Caco-2 (cell line): ENCODE measurements around the gene RINT1. TPM values are rescaled to one million over a fixed set of nuclear protein-coding genes. Genes with fewer than 3 reads are reported as not detected.

Source experiments
- BruUV-seq: library from RNA; stranded (reverse); fragments of 400-500 nt; replicated peaks from 2 replicates; lab custom pipeline; 2021; lab: Mats Ljungman, UMichigan
- CTCF ChIA-PET: fragments of 300-600 bp; sonication (Branson Sonifier 250); formaldehyde crosslinking; loops from one replicate; lab custom pipeline; 2022; ENCODE audit warnings: antibody characterized with exemption; lab: Charles Lee
- POLR2A ChIA-PET: fragments of 300-600 bp; sonication (Branson Sonifier 250); formaldehyde crosslinking; loops from one replicate; lab custom pipeline; 2022; ENCODE audit warnings: antibody characterized with exemption; lab: Charles Lee
- DNase-seq, 2 experiments: peaks; one replicate each; pipeline versions ENCODE4 v3.0.0 to v3.0.0-alpha.2; 2020 to 2022
- H3K27me3 ChIP-seq: replicated peaks from 2 replicates; pipeline ENCODE4 v1.6.0; 2011; ENCODE audit warnings: low read length; ENCODE audit not compliant: control insufficient read depth, insufficient read depth
- H3K36me3 ChIP-seq: 2 replicates; pipeline ENCODE4 v1.5.1; 2011; ENCODE audit warnings: low read length; ENCODE audit not compliant: control insufficient read depth, insufficient read depth
- H3K4me1 ChIP-seq: fragments of 250-450 bp; sonication (Bioruptor Pico); 2 replicates; pipeline ENCODE4 v1.5.1; 2020; ENCODE audit warnings: mild to moderate bottlenecking
- H3K4me3 ChIP-seq: 2 replicates; pipeline ENCODE4 v1.5.1; 2011; ENCODE audit warnings: low read depth, mild to moderate bottlenecking, control low read depth, low read length
- H3K9me3 ChIP-seq: fragments of 250-450 bp; sonication (Bioruptor Pico); 2 replicates; pipeline ENCODE4 v1.5.1; 2020; ENCODE audit warnings: mild to moderate bottlenecking, moderate library complexity
- H3K27ac Mint-ChIP-seq: one replicate; pipeline ENCODE4 v1.8.0; 2022; ENCODE audit warnings: mixed read lengths; ENCODE audit not compliant: unreplicated experiment
- H3K27me3 Mint-ChIP-seq: one replicate; pipeline ENCODE4 v1.8.0; 2022; ENCODE audit warnings: mixed read lengths; ENCODE audit not compliant: insufficient read depth, unreplicated experiment
- H3K36me3 Mint-ChIP-seq: one replicate; pipeline ENCODE4 v1.8.0; 2022; ENCODE audit warnings: mild to moderate bottlenecking, mixed read lengths; ENCODE audit not compliant: insufficient read depth, unreplicated experiment
- H3K4me1 Mint-ChIP-seq: one replicate; pipeline ENCODE4 v1.8.0; 2022; ENCODE audit warnings: low read depth, mixed read lengths; ENCODE audit not compliant: unreplicated experiment
- H3K4me3 Mint-ChIP-seq: one replicate; pipeline ENCODE4 v1.8.0; 2022; ENCODE audit warnings: mild to moderate bottlenecking, moderate library complexity, mixed read lengths; ENCODE audit not compliant: unreplicated experiment
- H3K9me3 Mint-ChIP-seq: one replicate; pipeline ENCODE4 v1.8.0; 2022; ENCODE audit warnings: mixed read lengths; ENCODE audit not compliant: unreplicated experiment
- CTCF ChIP-seq, 2 experiments: fragments of 200-600 bp in 1 of 2; IDR thresholded peaks; 1 replicate in 1 of 2; 2 replicates in 1 of 2; pipeline versions ENCODE4 v1.5.1 to v1.8.0; 2011 to 2022; ENCODE audit warnings: antibody characterized with exemption in 1 of 2, control low read depth in 1 of 2, inconsistent platforms in 1 of 2, low read depth in 1 of 2, low read length in 1 of 2, mild to moderate bottlenecking in 1 of 2, moderate library complexity in 1 of 2; ENCODE audit not compliant: insufficient read depth in 1 of 2, severe bottlenecking in 1 of 2, unreplicated experiment in 1 of 2
- intact Hi-C: fragments of 100-400 bp; cut with micrococcal nuclease; formaldehyde crosslinking; loops from one replicate; pipeline ENCODE4 v1.10.0; 2022; ENCODE audit not compliant: unreplicated experiment
- total RNA-seq: library from RNA; stranded (reverse); gene quantifications from 2 replicates; pipeline ENCODE4 v1.2.3, GENCODE V29; 2022

RINT1 gene
- total RNA-seq, 1 experiment from 2014 or later = 28.0 TPM

GRCh38 chr7:105567024-105567423 is 35.0 kb downstream of the RINT1 start:
- BruUV-seq = no TSS peak
- Mint-ChIP-seq H3K9me3 (no peaks in the 10 kb centered on the region), H3K4me1 (no peaks in the 10 kb centered on the region), H3K4me3 (no peak overlapping the region), H3K27me3 (no peaks in the 10 kb centered on the region), H3K27ac (no peak overlapping the region), H3K36me3 (peaks cover 37% of the 10 kb centered on the region)
- TF ChIP-seq CTCF (IDR thresholded peaks at IDR 0.05; ENCODE audit: insufficient read depth in 1 of 2, low read depth in 1 of 2, low read length in 1 of 2, severe bottlenecking in 1 of 2, unreplicated experiment in 1 of 2) = no peak
- H3K4me3 ChIP-seq = no peak overlapping the region
- H3K9me3 ChIP-seq = no peaks in the 10 kb centered on the region
- no peak for DNase-seq
- H3K27me3 ChIP-seq = no peaks in the 10 kb centered on the region
- CTCF ChIA-PET = no interaction called here
- H3K4me1 ChIP-seq = no peaks in the 10 kb centered on the region
- intact Hi-C loops = no loop called here
- POLR2A ChIA-PET = no interaction called here
- no peaks in the 10 kb centered on the region; the same call in 1 of the 2 replicates for H3K36me3 ChIP-seq

- H3K36me3 Mint-ChIP-seq = peaks cover 29% of the 10 kb centered on the region
Observed at GRCh38 chr7:105567821-105568220, 35.8 kb downstream of the RINT1 start.

GRCh38 chr7:105571891-105572290 is 39.9 kb downstream of the RINT1 start:
- CTCF ChIA-PET = no interaction called here

More at GRCh38 chr7:105567821-105568220, 35.8 kb downstream of the RINT1 start:
- no peaks in the 10 kb centered on the region for H3K9me3 ChIP-seq
- H3K27me3 Mint-ChIP-seq = no peaks in the 10 kb centered on the region
- no peaks in the 10 kb centered on the region for H3K4me1 ChIP-seq
- no peaks in the 10 kb centered on the region; the same call in 1 of the 2 replicates for H3K36me3 ChIP-seq
- DNase-seq = no peak
- no peak overlapping the region for H3K4me3 ChIP-seq
- H3K4me3 Mint-ChIP-seq = no peak overlapping the region
- H3K9me3 Mint-ChIP-seq = no peaks in the 10 kb centered on the region
- no peaks in the 10 kb centered on the region for H3K27me3 ChIP-seq
- no peak for TF ChIP-seq CTCF (IDR thresholded peaks at IDR 0.05; ENCODE audit: insufficient read depth in 1 of 2, low read depth in 1 of 2, low read length in 1 of 2, severe bottlenecking in 1 of 2, unreplicated experiment in 1 of 2)
- CTCF ChIA-PET = no interaction called here
- intact Hi-C loops = no loop called here
- POLR2A ChIA-PET = no interaction called here
- no peak overlapping the region for H3K27ac Mint-ChIP-seq
- no TSS peak for BruUV-seq
- no peaks in the 10 kb centered on the region for H3K4me1 Mint-ChIP-seq

More at GRCh38 chr7:105571891-105572290, 39.9 kb downstream of the RINT1 start:
- no peaks in the 10 kb centered on the region for H3K9me3 ChIP-seq
- TF ChIP-seq CTCF (IDR thresholded peaks at IDR 0.05; ENCODE audit: insufficient read depth in 1 of 2, low read depth in 1 of 2, low read length in 1 of 2, severe bottlenecking in 1 of 2, unreplicated experiment in 1 of 2) = no peak
- POLR2A ChIA-PET = interaction anchor here (0.6 kb wide), 1 partner anchor 13 kb away, joined by 6 read pairs; no protein-coding TSS in a partner anchor
- no peaks in the 10 kb centered on the region for H3K27me3 ChIP-seq
- BruUV-seq = no TSS peak
- H3K9me3 Mint-ChIP-seq = no peaks in the 10 kb centered on the region
- H3K36me3 Mint-ChIP-seq = peaks cover 22% of the 10 kb centered on the region
- no peak for DNase-seq
- H3K4me1 ChIP-seq = no peaks in the 10 kb centered on the region
- no peaks in the 10 kb centered on the region for H3K36me3 ChIP-seq
- no peak overlapping the region for H3K27ac Mint-ChIP-seq
- H3K4me3 ChIP-seq = no peak overlapping the region
- no peaks in the 10 kb centered on the region for H3K27me3 Mint-ChIP-seq
- intact Hi-C loops = no loop called here
- H3K4me1 Mint-ChIP-seq = no peaks in the 10 kb centered on the region
- H3K4me3 Mint-ChIP-seq = no peak overlapping the region
